GM19468 (cell line): ENCODE data around the gene SMARCE1.
A peak's percentile ranks its signal among the peaks of the same experiment; 100 is the strongest.

ENCODE experiments used
- ATAC-seq: cut with Tn5 transposase; IDR thresholded peaks from one replicate; pipeline ENCODE4 v1.9.1; 2021; ENCODE audit warnings: mild to moderate bottlenecking, moderate library complexity, moderate number of reproducible peaks; ENCODE audit not compliant: unreplicated experiment; ENCODE audit errors: extremely low read depth

Gene SMARCE1

GRCh38 chr17:40613467-40614154, 34.0 kb downstream of the SMARCE1 start:
- ATAC-seq, result no peak

- ATAC-seq, result no peak
Measured at GRCh38 chr17:40612599-40613244, 34.9 kb downstream of the SMARCE1 start.

DNA sequence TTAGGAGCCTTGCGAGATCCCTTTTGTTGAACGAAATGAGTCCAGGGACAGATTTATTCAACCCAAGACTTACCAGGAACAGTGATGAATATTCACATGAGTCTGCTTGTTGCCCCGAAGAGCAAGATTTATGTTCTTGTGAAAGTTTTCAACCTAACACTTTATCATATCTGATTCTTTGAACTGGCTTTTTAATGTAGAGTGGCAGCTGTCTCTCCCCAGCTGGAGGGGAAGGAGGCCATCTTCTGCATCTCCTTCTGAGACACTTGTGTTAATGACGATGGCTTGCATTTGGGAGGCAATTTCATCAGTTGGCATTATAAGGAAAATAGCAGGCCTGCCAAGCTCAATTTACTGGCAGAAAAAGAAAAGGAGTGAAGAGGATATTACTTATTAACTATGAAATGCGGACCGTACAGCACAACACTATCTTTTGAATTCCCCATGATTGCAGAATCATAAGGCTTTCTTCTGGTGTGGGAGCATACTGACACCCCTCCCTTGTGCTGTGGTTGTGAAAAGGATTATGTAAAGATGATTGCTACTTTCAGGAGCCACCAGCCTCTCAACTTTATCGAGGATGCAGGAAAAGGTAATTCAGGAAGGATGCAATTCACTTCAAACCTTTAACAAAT, 35.7 kb downstream of the SMARCE1 start:
- no peak for ATAC-seq

DNA sequence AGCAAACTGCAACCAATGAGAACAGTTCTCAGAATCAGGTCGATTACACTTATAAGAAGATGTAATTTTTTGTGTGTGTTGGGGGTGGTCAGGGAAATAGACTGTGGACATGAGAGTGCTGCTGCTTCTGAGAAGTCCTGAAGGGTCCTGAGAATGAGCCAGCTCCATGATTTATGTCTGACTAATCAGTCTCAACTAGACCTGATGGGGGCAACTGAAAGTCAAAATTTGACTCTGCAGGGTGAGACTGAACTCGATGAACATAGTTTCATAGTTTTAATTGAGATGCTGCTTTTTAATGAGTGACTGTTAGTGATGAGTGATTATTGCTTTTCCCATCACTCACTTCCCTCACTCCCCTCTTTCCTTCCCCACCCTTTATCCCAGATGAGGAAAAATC, 37.3 kb downstream of the SMARCE1 start:
- no peak for ATAC-seq

- no peak for ATAC-seq
Measured at GRCh38 chr17:40608061-40608581, 39.5 kb downstream of the SMARCE1 start.

DNA sequence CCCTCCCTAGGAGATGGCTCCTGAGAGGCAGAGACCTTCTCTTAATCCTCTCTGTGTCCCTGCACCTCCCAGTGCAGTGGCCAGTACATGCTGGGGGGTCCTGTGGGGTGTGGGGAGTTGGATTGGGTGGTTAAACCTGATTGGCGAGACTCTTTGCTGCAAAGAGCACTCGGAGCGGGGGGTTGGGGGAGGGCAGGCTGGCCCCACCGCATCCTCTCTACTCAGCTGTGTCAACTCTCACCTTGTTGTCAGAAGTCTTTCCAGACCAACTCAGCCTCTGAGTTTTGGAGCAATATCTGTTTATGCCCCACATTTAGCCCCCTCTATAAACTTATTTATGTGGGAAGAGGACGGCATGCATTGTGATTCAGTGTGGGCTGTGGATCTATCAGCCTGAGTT, 40.0 kb downstream of the SMARCE1 start:
- ATAC-seq, result no peak

- ATAC-seq, result no peak
Measured at GRCh38 chr17:40606548-40607353, 40.9 kb downstream of the SMARCE1 start.

- no peak for ATAC-seq
Measured at GRCh38 chr17:40605306-40605705, 42.3 kb downstream of the SMARCE1 start.

DNA sequence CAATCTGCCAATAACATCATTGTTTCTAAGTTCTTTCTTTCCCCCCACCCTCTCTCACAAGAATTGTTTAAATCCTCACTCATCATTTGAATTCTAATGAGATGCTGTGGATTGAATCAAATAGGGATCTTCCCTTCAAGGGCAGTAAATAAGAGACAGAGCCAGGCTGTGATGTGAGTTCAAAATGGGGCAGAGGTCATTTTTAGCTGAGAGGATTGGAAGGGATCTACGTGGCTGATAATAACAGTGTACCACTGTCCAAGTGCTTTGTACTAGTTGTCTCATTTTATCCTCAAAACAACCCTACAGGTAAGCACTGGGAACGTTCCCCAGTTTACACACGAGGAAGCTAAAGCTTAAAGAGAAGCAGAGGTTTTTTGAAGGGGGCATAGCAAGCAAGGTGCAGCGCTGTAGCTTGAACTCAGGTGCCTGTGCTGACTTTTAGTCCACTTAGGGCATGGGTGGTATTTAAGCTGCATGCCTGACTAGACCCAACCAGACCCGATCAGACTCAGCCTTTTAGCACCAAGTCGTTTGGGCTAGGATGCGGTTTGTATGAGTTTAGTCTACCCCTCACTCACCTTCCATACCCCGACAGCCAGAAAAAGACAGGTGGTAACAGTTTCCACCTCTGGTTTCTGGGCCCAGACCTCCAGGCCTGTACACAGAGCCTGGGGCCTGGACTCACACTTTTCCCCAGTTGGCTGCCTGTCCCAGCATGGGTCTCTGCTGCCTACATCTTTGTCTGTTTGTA, 43.1 kb downstream of the SMARCE1 start:
- ATAC-seq, result no peak

DNA sequence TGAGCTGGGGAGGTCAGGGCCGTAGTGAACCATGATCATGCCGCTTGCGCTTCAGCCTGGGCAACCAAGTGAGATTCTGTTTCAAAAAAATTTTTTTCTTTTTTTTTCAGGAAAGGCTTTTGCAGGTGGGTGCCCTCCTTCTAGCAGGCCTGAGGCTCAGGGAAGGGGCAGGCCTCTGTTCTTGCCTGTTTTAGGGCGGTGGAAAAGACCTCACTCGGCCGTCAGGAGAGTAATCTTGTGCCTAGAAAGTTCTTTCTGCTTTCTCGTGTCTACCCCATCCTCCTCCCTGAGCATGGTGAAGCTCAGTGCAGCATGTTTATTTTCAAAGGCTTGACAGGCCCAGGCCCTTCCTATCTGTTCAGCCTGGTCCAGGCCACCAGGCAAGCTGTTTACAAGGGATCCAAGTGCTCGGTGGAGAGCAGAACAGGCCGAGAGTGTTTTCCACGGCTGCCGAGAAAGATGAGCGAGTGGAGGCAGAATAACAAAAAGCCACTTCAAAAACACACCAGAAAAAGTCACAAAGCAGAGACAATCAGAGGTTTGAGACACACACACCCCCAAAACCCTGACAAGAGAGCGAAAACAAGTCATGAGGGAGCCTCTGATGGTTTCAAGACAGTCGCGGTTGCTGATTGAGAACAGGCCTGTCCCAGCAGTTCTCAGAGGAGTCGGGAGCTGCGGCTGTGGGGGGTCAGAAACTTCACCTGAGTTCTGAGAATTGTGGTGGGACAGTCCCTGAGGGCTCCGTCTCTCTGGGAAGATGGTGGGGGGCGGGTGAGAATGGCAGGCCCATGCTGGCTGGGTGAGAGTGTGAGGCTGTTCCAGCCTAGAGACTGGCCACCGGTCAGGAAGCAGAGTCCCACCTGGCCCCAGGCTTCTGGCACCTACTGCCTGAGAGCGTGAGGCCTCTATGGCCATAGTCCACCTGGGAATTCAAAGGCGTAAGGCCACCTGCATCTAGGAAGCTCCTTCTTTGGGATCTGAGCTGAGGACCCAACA, 44.9 kb downstream of the SMARCE1 start:
- no peak for ATAC-seq

DNA sequence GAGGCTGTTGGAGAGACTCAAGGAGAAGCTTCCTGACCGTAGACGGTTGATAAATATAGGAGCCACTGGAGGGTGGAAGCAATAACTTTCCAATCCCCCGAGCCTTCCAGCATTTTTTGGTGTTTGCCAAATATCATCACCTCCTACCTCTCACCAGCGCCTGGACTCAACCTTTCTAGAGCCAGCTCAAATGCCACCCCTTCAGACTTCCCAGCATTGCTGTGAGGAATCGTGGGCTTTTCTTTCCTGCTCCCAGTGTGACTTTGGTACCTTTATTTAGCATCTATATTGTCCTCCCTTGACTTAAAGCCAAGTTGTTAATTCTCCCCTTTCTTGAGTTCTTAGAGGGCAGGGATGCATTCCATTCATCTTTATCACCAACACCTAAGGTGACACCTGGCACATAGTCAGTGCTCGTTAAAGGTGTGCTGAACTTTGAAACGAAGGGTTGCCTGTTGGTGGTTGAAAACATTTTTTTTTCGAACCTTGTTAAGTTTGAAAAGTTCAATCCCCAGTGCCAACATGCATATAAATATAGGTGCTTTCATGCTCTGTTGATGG, 47.1 kb downstream of the SMARCE1 start:
- ATAC-seq, result no peak

- no peak for ATAC-seq
Measured at GRCh38 chr17:40599468-40599763, 48.2 kb downstream of the SMARCE1 start.

DNA sequence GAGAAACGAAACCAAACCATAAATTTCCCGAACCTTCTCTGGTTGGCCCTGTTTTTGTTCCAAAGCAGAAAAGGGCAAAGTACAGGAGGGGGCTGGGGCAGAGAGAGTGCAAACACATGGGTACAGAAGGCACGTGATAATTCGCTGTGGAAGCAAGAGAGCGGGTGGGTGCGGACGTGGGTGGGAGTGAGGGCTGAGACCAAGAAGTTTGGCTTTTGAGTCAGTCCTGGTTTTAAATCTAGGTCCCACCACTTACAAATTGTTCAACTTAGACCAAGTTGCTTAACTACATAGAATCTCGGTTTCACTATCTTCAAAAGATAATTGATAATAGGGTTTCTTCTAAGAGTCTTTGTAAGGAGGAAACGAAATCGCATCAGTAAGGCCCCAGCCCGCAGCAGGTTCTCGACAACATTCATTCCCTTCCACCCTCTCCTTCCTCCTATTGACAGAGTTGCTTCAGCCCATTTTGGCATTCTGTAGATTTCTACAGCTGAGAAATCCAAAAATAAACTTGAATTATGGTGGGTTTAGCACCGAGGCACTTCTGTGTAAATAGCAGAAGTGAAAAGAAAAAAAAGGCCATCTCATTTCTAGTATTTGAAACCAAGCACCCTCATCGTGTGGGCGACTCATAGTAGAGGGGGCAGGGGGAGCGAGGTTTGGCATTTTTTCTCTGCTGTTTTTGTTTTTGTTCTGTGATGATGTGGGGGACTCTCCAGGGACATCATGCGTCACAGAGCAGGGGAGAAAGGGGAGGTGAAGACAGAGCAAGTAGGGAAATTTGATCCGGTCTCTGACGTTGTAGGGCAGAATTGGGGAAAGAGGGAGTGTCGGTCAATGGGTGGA, 48.8 kb downstream of the SMARCE1 start:
- peak; percentile 35 for ATAC-seq

GRCh38 chr17:40598301-40598618, 49.4 kb downstream of the SMARCE1 start:
- ATAC-seq, result no peak

DNA sequence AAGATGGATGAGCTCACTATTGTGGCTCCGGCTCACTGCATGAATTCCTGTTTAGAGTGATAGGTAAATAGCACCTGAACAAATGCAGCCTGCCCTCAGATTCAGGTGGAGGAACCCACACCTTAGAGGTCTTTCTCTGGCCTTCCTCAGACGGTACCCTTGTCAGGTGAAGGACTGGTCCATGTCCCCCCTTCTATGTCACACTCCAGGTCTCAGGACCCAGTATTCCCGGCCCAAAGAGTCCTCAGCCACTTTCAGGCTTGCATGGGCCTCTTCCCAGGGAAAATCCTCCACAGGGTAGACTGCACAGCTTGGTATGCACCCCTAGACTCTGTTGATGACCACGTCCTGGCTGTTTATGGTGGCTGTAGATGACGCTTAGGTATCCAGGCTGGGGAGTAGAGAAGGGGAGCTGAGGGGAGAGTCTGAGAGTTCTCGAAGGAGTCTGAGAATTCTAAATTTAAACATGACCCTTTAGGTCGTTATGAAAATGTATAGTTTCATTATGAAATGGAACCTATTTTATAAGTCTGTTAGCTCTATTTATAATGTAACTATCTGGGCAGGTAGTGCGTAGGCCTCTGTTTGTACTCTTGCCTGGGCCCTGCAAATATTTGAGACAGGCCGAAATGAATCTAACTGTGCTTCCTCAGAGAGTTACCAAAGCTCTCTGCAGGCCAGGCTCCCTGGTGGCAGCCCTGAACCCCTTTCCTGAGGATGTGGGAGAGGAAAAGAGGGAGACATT, 49.9 kb downstream of the SMARCE1 start:
- ATAC-seq, result no peak

DNA sequence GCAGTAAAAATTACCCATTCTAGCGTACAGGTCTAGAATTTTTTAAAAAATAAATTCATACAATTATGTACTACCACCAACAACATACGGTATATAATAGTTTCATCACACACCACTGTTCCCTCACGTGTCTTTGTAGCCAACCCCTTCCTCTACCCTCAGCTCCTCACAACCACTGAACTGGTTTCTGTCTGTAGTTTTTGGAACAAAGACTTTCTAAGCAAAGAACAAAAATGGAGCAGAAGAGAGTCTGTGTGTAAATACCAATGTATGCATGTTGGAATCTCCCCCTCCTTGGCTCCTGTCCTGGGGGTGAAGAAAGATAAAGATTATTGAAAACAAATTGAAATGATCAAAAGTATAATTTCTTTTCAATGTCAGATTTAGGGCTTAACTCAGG, 50.5 kb downstream of the SMARCE1 start:
- ATAC-seq, result no peak

GRCh38 chr17:40596261-40596919, 51.2 kb downstream of the SMARCE1 start:
- ATAC-seq, result no peak
